GM23338 (cell line): ENCODE results near the gene ALOX15. TPM values are rescaled to one million over a fixed set of nuclear protein-coding genes. Genes with fewer than 3 reads are reported as not detected.

Experiments used
- ATAC-seq: fragments of 200-7000 bp; cut with Tn5 transposase; 3 replicates; pipeline ENCODE4 v1.9.1; 2020
- DNase-seq: peaks from one replicate; pipeline ENCODE4 v3.0.0-alpha.2; 2015; ENCODE audit warnings: low spot score
- H2AFZ ChIP-seq: fragments of 200-600 bp; sonication (generic); 2 replicates; pipeline ENCODE4 v1.8.0; 2016; ENCODE audit warnings: antibody characterized with exemption, mild to moderate bottlenecking, moderate library complexity
- H3F3A ChIP-seq: fragments of 200-600 bp; sonication (generic); replicated peaks from 2 replicates; pipeline ENCODE4 v1.8.0; 2017; ENCODE audit warnings: antibody characterized with exemption, mixed run types, low read depth
- H3K27ac ChIP-seq: fragments of 200-600 bp; sonication (generic); 2 replicates; pipeline ENCODE4 v1.6.1; 2016; ENCODE audit warnings: low read depth
- H3K27me3 ChIP-seq: fragments of 200-600 bp; sonication (generic); 2 replicates; pipeline ENCODE4 v1.8.0; 2016; ENCODE audit warnings: mild to moderate bottlenecking, mixed run types, moderate library complexity; ENCODE audit not compliant: insufficient read depth
- H3K36me3 ChIP-seq: fragments of 200-600 bp; sonication (generic); 2 replicates; pipeline ENCODE4 v1.8.0; 2016; ENCODE audit warnings: mild to moderate bottlenecking; ENCODE audit not compliant: insufficient read depth
- H3K4me1 ChIP-seq: fragments of 200-600 bp; sonication (generic); 2 replicates; pipeline ENCODE4 v1.8.0; 2016; ENCODE audit warnings: mild to moderate bottlenecking, moderate library complexity; ENCODE audit not compliant: insufficient read depth
- H3K4me2 ChIP-seq: fragments of 200-600 bp; sonication (generic); 2 replicates; pipeline ENCODE4 v1.7.1; 2017; ENCODE audit warnings: mixed run types
- H3K4me3 ChIP-seq: fragments of 200-600 bp; sonication (generic); 2 replicates; pipeline ENCODE4 v1.6.1; 2016; ENCODE audit warnings: mixed run types
- H3K79me2 ChIP-seq: fragments of 200-600 bp; sonication (generic); replicated peaks from 2 replicates; pipeline ENCODE4 v1.8.0; 2017; ENCODE audit warnings: mild to moderate bottlenecking; ENCODE audit not compliant: insufficient read depth
- H3K9me2 ChIP-seq: fragments of 200-600 bp; sonication (generic); 2 replicates; pipeline ENCODE4 v1.8.0; 2017; ENCODE audit not compliant: insufficient read depth
- H4K20me1 ChIP-seq: fragments of 200-600 bp; sonication (generic); replicated peaks from 2 replicates; pipeline ENCODE4 v1.8.0; 2017; ENCODE audit warnings: mild to moderate bottlenecking; ENCODE audit not compliant: insufficient read depth
- H3K27ac Mint-ChIP-seq: 2 replicates; pipeline ENCODE4 v1.8.0; 2020; ENCODE audit warnings: inconsistent platforms, mild to moderate bottlenecking, moderate library complexity, mixed read lengths
- H3K27me3 Mint-ChIP-seq: 3 replicates; pipeline ENCODE4 v1.8.0; 2022; ENCODE audit warnings: low read depth, mild to moderate bottlenecking, moderate library complexity, mixed read lengths, inconsistent platforms; ENCODE audit not compliant: insufficient read depth, poor library complexity
- H3K36me3 Mint-ChIP-seq: 3 replicates; pipeline ENCODE4 v1.8.0; 2021; ENCODE audit warnings: low read depth, mild to moderate bottlenecking, inconsistent platforms, moderate library complexity, mixed read lengths
- H3K4me1 Mint-ChIP-seq: 3 replicates; pipeline ENCODE4 v1.8.0; 2020; ENCODE audit warnings: mild to moderate bottlenecking, inconsistent platforms, mixed read lengths
- H3K4me3 Mint-ChIP-seq: 3 replicates; pipeline ENCODE4 v1.8.0; 2021; ENCODE audit warnings: moderate library complexity, mild to moderate bottlenecking, inconsistent platforms, mixed read lengths
- H3K9me3 Mint-ChIP-seq: 3 replicates; pipeline ENCODE4 v1.8.0; 2020; ENCODE audit warnings: moderate library complexity, mild to moderate bottlenecking, inconsistent platforms, mixed read lengths
- CTCF ChIP-seq, 2 experiments: fragments of 200-600 bp in 1 of 2; sonication (generic) in 1 of 2; conservative IDR thresholded peaks; 2 replicates each; pipeline versions ENCODE4 v1.5.1 to v1.6.1; 2016 to 2017; ENCODE audit warnings: antibody characterized with exemption in 2 of 2, low read depth in 2 of 2, mild to moderate bottlenecking in 2 of 2, moderate library complexity in 1 of 2
- ETS1 ChIP-seq: IDR thresholded peaks from 2 replicates; pipeline ENCODE4 v1.6.1; 2016; ENCODE audit warnings: antibody characterized with exemption
- EZH2 ChIP-seq: fragments of 200-600 bp; sonication (generic); IDR thresholded peaks from one replicate; pipeline ENCODE4 v1.8.0; 2017; ENCODE audit warnings: antibody characterized with exemption, mild to moderate bottlenecking, low read depth; ENCODE audit not compliant: unreplicated experiment
- EZH2phosphoT487 ChIP-seq: fragments of 200-600 bp; sonication (generic); IDR thresholded peaks from one replicate; pipeline ENCODE4 v1.8.1; 2018; ENCODE audit warnings: antibody characterized with exemption; ENCODE audit not compliant: unreplicated experiment
- JUNB ChIP-seq: IDR thresholded peaks from one replicate; pipeline ENCODE4 v1.6.1; 2016; ENCODE audit warnings: antibody characterized with exemption; ENCODE audit not compliant: unreplicated experiment
- NANOG ChIP-seq: IDR thresholded peaks from 2 replicates; pipeline ENCODE4 v1.6.1; 2016; ENCODE audit warnings: antibody characterized with exemption, borderline replicate concordance
- POLR2AphosphoS5 ChIP-seq: IDR thresholded peaks from 2 replicates; pipeline ENCODE4 v1.6.1; 2016; ENCODE audit warnings: antibody characterized with exemption, low read depth
- REST ChIP-seq: IDR thresholded peaks from one replicate; pipeline ENCODE4 v1.6.1; 2018; ENCODE audit warnings: antibody characterized with exemption; ENCODE audit not compliant: unreplicated experiment
- STAT1 ChIP-seq: IDR thresholded peaks from one replicate; pipeline ENCODE4 v1.6.1; 2016; ENCODE audit warnings: antibody characterized with exemption; ENCODE audit not compliant: unreplicated experiment
- ZNF114 ChIP-seq: fragments of 250-450 bp; sonication (Bioruptor Pico); IDR thresholded peaks from 2 replicates; pipeline ENCODE4 v1.5.0; 2020; ENCODE audit warnings: mild to moderate bottlenecking, moderate library complexity
- ZNF331 ChIP-seq: fragments of 250-450 bp; sonication (Bioruptor Pico); IDR thresholded peaks from 2 replicates; pipeline ENCODE4 v1.5.0; 2020; ENCODE audit warnings: low read depth, mild to moderate bottlenecking, moderate library complexity
- ZNF462 ChIP-seq: fragments of 250-450 bp; sonication (Bioruptor Pico); IDR thresholded peaks from 2 replicates; pipeline ENCODE4 v1.5.0; 2020; ENCODE audit warnings: mild to moderate bottlenecking, moderate library complexity
- polyA plus RNA-seq: library from polyadenylated mRNA; unstranded; fragments of >200 nt; fragmentation: Nextera tagmentation; extraction: Ambion mirVana; gene quantifications from 2 replicates; pipeline ENCODE4 v1.2.1, GENCODE V29; 2016
- total RNA-seq: library from RNA; depleted of rRNA; stranded (reverse); fragments of >200 nt; shearing (Covaris generic); gene quantifications from 2 replicates; pipeline ENCODE4 v1.2.3, GENCODE V29; 2014

Gene ALOX15
- total and polyA plus RNA-seq, 2 experiments from 2014 or later, result 1.2 to 1.4 TPM

GRCh38 chr17:4587195-4587594, 54.3 kb downstream of the ALOX15 start (continued):
- TF ChIP-seq ETS1, result no peak

GRCh38 chr17:4586043-4586442, 55.4 kb downstream of the ALOX15 start:
- no peak for ATAC-seq
- Histone ChIP-seq H3K79me2 (no peaks in the 10 kb centered on the region), H3F3A (no peaks in the 10 kb centered on the region), H3K27ac (no peak overlapping the region), H3K27me3 (peaks cover 39% of the 10 kb centered on the region), H2AFZ (no peak overlapping the region), H3K4me3 (no peak overlapping the region), H3K4me1 (peaks cover 9% of the 10 kb centered on the region), H3K9me2 (no peaks in the 10 kb centered on the region), H3K4me2 (no peak overlapping the region), H4K20me1 (no peaks in the 10 kb centered on the region), H3K36me3 (no peaks in the 10 kb centered on the region)
- H3K9me3 Mint-ChIP-seq, result no peaks in the 10 kb centered on the region
- peak overlapping the region; percentile 47; the same call in 2 of the 3 replicates for H3K4me3 Mint-ChIP-seq
- H3K36me3 Mint-ChIP-seq, result no peaks in the 10 kb centered on the region
- peaks cover 51% of the 10 kb centered on the region for H3K27me3 Mint-ChIP-seq
- no peak overlapping the region for H3K27ac Mint-ChIP-seq
- H3K4me1 Mint-ChIP-seq, result peaks cover 28% of the 10 kb centered on the region
- DNase-seq, result no peak
- no peak for TF ChIP-seq REST
- no peak for TF ChIP-seq ETS1
- TF ChIP-seq CTCF (conservative IDR thresholded peaks at IDR 0.05; ENCODE audit: low read depth in 2 of 2), result no peak
- TF ChIP-seq NANOG, result no peak
- TF ChIP-seq ZNF331 (CRISPR knock-in tag), result no peak
- TF ChIP-seq JUNB, result no peak
- TF ChIP-seq EZH2, result no peak
- no peak for TF ChIP-seq ZNF462 (CRISPR knock-in tag)
- no peak for TF ChIP-seq EZH2phosphoT487
- TF ChIP-seq STAT1, result no peak
- no peak for TF ChIP-seq ZNF114 (CRISPR knock-in tag)
- no peak for TF ChIP-seq POLR2AphosphoS5
